UCSD-AML1 (cell line): ENCODE results near the gene OTOP2.

Source experiments
- DNase-seq: peaks from one replicate; lab custom pipeline; 2025; ENCODE audit not compliant: unreplicated experiment; lab: John Stamatoyannopoulos, UW

Gene OTOP2

GRCh38 chr17:74924250-74924948, at the start of gene OTOP2:
Gene OTOP2, plus strand, starts transcription at chr17:74924273. Its CDS starts 360 bp downstream, at chr17:74924633.
- DNase-seq: peak; percentile 39

- no peak for DNase-seq
These were observed 49.4 kb upstream of the OTOP2 start for GRCh38 chr17:74874615-74875037.

GRCh38 chr17:74875155-74875976, 48.7 kb upstream of the OTOP2 start:
- DNase-seq: no peak

- DNase-seq: no peak
These were observed 48.0 kb upstream of the OTOP2 start for GRCh38 chr17:74875977-74876593.

GRCh38 chr17:74877592-74878548, 46.2 kb upstream of the OTOP2 start:
- no peak for DNase-seq

GRCh38 chr17:74878658-74879057, 45.4 kb upstream of the OTOP2 start:
- no peak for DNase-seq

- DNase-seq: no peak
These were observed 44.8 kb upstream of the OTOP2 start for GRCh38 chr17:74879308-74879707.

GRCh38 chr17:74881073-74881472, 43.0 kb upstream of the OTOP2 start:
- DNase-seq: no peak

- no peak for DNase-seq
These were observed 41.4 kb upstream of the OTOP2 start for GRCh38 chr17:74882517-74883240.

- DNase-seq: peak; percentile 42
These were observed 40.8 kb upstream of the OTOP2 start for GRCh38 chr17:74883241-74883745.

GRCh38 chr17:74888469-74888868, 35.6 kb upstream of the OTOP2 start:
- DNase-seq: no peak

GRCh38 chr17:74890554-74890953, 33.5 kb upstream of the OTOP2 start:
- DNase-seq: no peak

- DNase-seq: no peak
These were observed 31.8 kb upstream of the OTOP2 start for GRCh38 chr17:74892013-74892841.

GRCh38 chr17:74892974-74893911, 30.8 kb upstream of the OTOP2 start, which contains the start of gene FADS6:
Gene FADS6, minus strand, starts transcription at chr17:74893633. Its CDS starts 38 bp downstream, at chr17:74893595.
- no peak for DNase-seq

GRCh38 chr17:74893936-74894671, 30.0 kb upstream of the OTOP2 start:
- no peak for DNase-seq

GRCh38 chr17:74898376-74898946, 25.6 kb upstream of the OTOP2 start:
- no peak for DNase-seq

- DNase-seq: no peak
These were observed 23.9 kb upstream of the OTOP2 start for GRCh38 chr17:74900208-74900607.
